HL-60/S4 treated with retinoic acid at 250 ng/mL for 4 days and 3 days (cell line): ENCODE data around the gene NCS1.

ENCODE experiments used
- in situ Hi-C: fragments of 300-500 bp; cut with MboI; formaldehyde crosslinking; loops from 2 replicates; pipeline ENCODE4 v1.7.0; 2022; ENCODE audit warnings: low sequenced_read_pairs

NCS1 gene

DNA sequence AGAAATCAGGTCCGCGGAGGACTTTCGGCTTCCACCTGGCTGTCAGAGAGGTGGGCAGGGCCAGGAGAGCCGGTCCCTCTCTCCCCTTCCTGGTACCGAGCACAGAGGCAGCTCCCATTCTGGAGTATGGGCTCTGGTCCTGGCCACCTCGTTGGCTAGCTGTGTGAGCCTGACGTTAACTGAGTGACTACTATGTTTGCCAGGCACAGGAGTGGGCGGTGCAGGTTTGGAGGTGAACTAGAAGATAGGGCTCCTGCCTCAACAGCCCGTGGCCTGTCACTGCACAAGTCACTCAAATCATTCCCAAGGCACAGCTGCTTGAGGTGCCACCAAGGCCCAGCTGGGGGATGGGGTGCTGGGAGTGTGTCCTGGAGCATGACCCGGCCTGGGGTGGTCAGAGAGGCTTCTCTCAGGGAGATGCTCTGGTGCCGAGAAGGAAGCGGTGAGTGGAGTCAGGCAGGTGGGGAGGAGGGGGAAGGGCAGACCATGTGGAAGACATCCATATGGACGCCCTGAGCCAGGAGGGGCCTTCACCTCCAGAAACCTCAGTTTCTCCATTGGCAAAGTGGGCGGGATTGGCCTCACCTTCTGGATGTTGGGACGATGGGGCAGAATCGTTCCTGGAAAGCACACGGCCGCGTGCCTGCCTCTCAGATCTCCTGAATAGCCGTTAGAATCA is 39.5 kb downstream of the NCS1 start:
- in situ Hi-C loops: no loop called here

DNA sequence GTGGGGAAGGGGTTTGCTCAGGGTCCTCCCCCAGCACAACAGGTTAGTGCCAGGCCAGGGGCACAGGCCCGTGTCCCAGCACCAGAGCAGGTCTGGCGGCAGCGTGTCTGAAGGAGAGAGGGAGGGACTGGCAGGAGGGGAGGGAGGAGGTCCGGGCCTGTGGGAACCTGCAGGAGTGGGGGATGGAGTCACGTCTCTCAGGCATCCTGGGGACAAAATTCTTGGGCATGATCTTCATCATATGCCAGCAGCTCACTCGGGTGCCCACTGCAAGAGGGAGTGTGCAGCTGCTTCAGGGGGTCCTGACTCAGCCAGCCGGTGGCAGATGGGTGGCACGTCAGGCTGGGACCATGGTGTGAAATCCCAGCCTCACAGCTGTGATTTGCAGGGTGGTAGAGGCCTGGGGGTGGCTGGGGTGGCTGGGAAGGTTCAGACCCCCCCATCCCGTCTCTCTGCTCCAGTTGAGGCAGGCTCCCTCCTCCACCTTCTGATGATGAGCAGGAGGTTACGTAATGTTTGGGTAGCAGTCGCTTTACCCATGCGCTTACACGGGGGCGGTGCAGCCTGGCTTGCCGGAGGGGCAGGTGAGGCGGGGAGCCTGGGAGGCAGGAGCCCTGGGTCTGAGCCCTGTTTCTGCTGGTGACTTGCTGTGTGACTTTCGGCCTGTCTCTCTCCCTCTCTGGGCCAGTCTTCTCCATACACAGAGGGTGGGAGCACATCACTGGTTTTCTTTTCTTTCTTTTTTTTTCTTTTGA is 40.5 kb downstream of the NCS1 start:
- in situ Hi-C loops: no loop called here

DNA sequence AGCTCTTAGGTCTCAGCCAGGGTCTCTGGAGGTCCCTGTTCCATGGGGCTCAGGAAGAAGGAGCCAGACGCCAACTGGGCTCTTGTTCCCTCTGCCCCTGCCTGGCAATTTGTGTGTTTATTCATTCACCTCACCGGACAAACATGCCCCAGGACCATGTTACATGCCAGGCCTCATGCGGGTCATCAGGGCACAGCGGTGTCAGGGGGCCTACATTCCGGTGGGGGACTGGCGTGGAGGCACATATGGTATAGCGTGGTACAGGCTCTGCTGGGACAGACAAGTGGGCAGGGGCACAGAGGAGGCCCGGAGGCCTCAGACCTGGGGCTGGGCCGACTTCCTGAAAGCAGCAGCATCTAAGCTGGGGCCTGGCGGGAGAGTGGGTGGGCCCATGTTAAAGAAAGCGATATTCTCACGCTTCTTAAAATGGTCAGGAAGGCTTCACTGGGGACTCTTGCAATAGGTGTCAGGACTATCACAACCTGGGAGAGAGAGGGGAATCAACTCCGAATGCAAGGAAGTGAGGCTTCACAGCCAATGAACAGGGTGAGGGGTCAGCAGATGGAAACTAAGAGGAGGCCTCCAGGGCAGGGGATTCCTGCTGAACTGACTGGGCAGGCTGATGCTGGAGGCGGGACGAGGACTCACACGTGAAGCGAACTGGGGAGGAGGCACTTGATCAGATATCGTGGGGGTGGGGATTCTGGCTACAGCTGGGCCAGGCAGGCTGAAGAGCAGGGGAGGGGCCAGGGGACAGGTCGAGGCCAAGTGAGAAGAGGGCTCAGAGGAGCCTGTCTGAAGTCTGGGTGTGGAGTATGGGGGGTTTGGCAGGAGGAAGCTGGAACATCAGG is 41.9 kb downstream of the NCS1 start:
- in situ Hi-C loops: no loop called here

DNA sequence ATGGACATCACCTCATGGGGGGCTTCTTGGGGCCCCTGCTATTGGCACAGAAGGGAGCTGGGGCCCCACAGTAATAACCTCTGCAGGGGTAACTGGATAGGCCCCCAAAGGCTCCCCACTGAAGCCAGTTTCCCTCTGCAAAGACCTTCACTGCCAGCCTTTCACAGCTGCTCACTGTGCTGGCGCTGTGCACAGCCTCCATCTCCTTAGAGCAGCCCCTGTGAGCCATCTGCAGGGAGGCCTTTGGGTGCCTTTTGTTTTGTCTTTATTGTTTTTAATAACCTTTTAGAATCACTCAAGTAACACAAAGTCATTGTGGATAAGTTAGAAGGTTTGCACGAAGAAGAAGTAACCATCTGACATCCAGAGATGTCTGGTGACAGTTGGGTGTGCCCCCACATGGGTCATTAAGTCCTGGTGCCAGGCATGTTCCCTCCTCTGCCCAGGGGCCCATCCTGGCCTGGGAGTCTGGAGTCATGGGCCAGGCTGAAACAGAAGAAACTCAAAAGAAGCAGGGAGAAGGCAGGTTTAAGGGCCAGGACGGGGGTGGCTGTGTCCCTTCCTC is 42.7 kb downstream of the NCS1 start:
- in situ Hi-C loops: no loop called here

DNA sequence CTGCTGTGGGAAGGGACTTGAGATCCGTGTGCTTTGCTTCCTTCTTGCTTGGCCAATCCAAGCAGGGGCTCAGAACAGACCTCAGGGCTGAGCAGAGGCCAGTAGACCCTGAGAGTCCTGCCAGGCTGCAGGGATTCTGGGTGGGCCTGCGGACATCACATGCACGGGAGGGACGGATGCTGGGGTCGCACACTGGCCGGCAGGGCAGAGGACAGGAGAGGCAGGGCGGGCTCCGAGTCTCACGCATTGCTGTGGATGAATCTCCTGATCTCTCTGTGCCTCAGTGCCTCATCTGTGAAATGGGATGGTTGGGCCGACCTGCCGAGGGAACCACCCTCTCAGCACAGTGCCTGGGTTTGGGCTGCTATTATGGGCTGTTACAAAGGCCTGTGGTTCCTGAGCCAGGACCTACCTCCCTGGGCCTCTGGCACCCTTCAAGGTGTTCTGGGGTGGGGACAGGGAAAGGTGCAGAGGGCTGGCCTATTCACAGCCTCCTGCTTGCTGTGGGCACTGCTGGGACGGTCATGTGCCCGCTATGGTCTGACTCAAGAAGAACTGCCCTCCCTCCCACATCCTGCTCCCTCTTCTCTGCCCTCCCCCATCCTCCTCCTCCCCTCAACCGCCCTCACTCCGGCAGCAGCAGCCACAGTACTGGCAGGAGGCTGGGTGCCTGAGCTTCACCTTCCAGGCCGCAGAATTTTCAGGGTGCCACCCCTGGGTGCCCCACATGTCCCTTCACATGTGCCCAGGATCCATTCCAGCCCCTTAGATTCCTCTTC is 43.3 kb downstream of the NCS1 start:
- in situ Hi-C loops: no loop called here

DNA sequence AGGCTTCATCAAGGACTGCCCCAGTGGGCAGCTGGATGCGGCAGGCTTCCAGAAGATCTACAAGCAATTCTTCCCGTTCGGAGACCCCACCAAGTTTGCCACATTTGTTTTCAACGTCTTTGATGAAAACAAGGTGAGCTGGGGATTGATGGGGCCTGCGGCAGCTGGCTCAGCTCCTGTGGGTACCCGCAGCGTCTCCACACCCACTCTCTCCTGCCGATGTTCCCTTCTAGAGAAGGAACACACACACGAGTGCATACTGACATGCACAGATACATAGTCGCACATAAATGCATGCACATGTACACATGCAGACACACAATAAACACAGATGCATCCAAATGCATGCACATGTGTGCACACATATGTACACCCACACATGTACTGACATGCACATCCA is 45.6 kb downstream of the NCS1 start:
- in situ Hi-C loops: no loop called here

DNA sequence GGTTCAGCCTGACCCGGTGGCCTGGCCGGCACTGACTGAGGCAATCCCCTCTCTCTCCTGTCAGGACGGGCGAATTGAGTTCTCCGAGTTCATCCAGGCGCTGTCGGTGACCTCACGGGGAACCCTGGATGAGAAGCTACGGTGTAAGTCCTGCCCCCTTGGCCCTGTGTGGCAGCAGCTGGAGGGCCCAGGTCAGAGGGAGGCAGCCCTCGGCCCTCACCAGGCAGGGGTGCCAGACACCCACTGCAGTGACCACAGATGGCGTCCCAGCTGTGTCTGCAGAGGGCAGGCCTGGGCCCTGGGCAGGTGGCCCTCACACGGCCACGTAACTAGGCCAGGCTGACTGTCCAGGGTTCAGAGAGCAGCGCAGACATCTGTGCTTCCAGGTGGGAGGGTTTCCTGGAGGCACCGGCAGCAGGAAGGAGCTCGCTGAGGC is 47.5 kb downstream of the NCS1 start:
- in situ Hi-C loops: loop anchor here (10.0 kb wide), 1 partner anchor 105 kb away; no protein-coding TSS in a partner anchor

DNA sequence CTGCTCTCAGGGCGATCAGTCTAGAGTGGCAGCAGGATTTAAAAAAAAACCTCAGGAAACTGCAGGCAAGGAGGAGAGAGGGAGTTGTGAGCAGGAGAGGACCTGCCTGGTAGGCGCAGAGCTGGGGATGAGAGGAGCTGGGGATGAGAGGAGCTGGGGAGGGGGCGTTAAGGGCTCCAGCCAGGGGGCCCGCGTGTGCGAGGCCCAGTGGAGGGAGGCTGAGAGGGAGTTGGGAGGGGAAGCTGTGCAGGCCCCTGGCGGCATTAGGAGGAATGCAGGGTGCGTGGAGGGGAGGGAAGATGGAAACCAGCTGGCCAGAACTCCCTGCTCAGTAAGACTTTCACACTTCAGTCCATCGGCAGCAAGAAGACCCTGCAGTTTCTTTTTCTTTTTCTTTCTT is 48.1 kb downstream of the NCS1 start:
- in situ Hi-C loops: loop anchor here (10.0 kb wide), 1 partner anchor 106 kb away; no protein-coding TSS in a partner anchor

DNA sequence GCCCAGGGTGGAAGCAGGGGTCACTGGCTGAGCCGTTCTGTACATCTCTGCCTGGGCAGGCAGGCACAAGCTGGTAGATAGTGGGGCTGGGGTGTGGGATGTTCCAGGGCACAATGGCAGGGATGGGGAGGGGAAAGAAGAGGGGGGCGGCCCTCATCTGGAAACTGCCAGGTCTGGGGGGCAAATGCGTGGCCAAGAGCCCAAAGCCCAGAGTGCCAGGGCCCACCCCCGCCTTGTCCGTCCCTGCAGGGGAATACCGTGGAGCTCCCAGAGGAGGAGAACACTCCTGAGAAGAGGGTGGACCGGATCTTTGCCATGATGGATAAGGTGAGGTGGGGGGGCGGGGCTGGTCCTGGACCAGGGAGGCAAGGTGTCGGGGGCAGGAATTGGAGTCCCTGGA is 50.6 kb downstream of the NCS1 start:
- in situ Hi-C loops: loop anchor here (10.0 kb wide), 1 partner anchor 108 kb away; no protein-coding TSS in a partner anchor

DNA sequence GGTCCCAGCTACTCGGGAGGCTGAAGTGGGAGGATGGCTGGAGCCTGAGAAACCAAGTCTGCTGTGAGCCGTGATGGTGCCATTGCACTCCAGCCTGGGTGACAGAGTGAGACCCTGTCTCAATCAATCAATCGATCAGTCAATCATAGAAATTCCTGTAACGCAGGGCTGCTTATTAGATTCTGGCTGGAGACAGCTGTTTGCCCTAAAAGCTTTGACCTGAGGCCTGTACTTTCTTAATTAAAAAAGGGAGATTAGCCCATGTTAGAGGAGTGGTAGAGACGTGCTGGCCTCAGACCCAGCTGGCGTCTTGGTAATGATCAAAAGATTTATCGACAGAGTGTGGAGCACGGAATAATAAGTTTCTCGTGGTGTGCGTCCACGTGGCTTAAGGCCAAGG is 52.9 kb downstream of the NCS1 start:
- in situ Hi-C loops: loop anchor here (10.0 to 25.0 kb wide), 2 partner anchors 110 to 363 kb away; no protein-coding TSS in a partner anchor

DNA sequence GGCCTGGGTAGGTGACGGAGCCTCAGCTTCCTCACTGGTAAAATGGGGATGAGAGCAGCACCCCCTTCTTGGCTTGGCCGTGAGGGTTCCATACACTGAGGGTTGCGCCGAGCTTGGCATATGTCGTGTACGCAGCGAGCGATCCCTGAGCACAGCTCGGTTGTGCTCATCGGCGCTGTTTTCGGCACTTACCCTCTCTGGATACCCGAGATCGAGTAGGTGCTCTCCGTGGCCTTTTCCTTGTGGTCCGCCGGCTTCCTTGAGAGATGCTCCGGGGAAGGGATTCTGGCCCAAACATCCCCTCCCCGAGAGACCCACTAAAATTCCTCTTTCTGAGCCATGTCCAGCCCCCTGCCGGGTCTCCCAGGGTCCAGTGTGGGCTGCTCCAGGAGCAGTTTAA is 53.4 kb downstream of the NCS1 start:
- in situ Hi-C loops: loop anchor here (10.0 to 25.0 kb wide), 2 partner anchors 111 to 363 kb away; no protein-coding TSS in a partner anchor

DNA sequence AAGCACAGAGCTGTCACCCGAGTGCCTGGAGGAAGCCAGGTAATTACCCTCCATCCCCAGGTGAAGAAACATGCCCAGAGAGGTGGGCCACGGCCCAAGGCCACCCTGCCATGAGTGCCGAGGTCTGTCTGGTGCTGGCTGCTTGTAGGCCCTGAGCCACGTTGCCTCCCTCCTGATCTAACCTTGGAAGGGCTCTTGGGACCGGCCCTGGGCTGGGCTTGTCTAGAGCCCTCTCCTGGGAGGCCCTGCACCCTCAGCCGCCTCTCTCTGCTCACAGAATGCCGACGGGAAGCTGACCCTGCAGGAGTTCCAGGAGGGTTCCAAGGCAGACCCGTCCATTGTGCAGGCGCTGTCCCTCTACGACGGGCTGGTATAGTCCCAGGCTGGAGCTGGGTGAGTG is 53.9 kb downstream of the NCS1 start:
- in situ Hi-C loops: loop anchor here (10.0 to 25.0 kb wide), 2 partner anchors 111 to 364 kb away; no protein-coding TSS in a partner anchor

DNA sequence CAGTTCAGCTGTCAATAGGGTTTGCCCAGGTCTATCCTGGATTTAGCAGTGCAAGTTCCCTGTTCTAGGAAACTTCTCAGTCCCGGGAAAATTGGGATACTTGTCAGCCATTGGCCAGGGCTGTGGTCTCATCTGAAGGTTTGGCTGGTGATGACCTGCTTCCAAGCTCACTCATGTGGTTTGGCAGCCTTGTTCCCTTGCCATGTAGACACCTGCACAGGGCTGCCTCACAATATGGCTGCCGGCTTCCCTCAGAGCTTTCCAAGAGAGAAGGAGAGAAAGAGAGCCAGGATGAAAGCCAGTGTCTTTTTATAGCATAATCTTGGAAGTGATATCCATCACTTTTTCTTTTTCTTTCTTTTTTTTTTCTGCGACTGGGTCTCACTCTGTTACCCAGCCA is 55.6 kb downstream of the NCS1 start:
- in situ Hi-C loops: loop anchor here (10.0 to 25.0 kb wide), 2 partner anchors 113 to 366 kb away; no protein-coding TSS in a partner anchor

DNA sequence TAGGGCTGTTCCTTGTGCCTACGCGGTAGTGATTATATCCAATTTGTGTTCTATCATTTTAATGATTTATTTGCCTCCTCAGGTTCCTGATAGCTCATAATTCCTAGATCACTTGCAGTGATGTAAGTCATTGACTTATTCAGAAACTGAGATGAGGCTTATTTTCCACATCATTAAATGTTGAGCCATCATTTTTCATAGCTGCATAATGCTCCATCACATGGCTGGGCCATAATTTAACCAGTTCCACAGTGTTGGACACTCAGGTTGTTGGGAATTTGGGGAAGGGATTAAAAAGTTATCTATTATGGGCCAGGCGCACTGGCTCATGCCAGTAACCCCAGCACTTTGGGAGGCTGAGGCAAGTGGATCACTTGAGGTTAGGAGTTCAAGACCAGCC is 57.6 kb downstream of the NCS1 start:
- in situ Hi-C loops: loop anchor here (10.0 to 25.0 kb wide), 2 partner anchors 115 to 367 kb away; no protein-coding TSS in a partner anchor

DNA sequence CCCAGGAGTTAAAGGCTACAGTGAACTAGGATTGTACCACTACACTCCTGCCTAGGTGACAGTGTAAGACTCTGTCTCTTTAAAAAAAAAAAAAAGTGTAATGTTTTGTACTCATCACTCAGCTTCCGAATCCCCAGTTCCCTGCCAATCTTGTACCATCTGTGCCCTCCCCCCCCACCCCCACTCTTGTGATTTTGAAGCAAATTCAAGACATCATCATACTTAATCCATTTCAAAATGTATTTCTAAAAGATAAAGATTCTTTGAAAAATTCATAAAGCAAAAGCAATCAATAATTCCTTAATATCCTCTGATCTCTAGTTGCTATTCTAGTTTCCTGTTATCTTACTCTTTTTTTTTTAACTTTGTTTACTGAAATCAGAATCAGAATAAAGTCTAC is 58.4 kb downstream of the NCS1 start:
- in situ Hi-C loops: loop anchor here (25.0 kb wide), 1 partner anchor 368 kb away; no protein-coding TSS in a partner anchor

DNA sequence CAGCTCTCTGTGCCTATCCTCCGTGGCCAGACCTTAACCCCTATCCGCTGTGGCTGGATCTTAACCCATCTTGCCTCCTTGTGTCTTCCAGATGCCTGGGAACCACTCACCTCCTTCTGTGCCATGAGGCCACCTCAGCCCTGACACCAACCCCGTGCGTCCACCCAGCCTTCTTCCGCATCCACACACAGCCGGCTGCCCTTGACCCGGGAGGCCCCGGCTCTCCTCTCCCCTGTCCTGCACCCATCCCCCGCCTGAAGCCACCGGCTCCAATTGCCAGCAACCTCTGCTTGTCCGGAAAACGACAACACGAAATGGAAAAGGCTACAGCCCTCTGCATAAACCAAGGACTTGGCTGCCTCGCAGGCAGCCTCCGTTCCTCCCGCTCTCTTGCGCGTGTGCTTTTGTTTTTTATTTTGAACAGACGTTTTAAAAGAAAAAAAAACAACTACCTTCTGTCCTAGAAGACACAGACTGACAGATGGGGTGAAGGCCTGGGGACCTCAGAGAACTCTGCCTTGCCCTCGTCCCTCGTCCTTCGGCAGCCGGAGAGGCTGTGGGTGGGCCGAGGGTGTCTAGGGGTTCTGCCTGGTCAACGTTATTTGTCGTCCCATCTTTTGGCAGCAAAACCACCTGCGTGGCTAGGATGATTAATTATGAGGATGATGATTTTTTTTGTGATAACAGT is 60.8 kb downstream of the NCS1 start:
- in situ Hi-C loops: loop anchor here (25.0 kb wide), 1 partner anchor 371 kb away; no protein-coding TSS in a partner anchor

DNA sequence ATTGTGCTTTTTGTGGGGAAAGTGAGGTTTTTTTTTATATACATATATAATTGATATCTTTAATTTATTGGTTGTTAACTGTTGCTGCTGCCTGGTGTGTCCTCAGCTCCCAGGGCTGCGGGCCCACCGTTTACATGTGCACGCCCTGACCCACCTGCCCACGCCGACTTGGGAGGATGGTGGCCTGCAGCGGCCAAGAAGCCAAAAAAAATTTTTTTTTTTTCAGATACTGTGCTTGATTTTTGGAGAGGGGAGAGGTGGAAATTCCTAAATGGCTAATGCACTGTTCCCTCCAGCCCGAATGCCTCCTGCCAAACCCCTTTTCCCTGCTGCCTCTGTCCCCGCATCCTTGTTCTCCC is 61.4 kb downstream of the NCS1 start:
- in situ Hi-C loops: loop anchor here (25.0 kb wide), 1 partner anchor 371 kb away; no protein-coding TSS in a partner anchor

DNA sequence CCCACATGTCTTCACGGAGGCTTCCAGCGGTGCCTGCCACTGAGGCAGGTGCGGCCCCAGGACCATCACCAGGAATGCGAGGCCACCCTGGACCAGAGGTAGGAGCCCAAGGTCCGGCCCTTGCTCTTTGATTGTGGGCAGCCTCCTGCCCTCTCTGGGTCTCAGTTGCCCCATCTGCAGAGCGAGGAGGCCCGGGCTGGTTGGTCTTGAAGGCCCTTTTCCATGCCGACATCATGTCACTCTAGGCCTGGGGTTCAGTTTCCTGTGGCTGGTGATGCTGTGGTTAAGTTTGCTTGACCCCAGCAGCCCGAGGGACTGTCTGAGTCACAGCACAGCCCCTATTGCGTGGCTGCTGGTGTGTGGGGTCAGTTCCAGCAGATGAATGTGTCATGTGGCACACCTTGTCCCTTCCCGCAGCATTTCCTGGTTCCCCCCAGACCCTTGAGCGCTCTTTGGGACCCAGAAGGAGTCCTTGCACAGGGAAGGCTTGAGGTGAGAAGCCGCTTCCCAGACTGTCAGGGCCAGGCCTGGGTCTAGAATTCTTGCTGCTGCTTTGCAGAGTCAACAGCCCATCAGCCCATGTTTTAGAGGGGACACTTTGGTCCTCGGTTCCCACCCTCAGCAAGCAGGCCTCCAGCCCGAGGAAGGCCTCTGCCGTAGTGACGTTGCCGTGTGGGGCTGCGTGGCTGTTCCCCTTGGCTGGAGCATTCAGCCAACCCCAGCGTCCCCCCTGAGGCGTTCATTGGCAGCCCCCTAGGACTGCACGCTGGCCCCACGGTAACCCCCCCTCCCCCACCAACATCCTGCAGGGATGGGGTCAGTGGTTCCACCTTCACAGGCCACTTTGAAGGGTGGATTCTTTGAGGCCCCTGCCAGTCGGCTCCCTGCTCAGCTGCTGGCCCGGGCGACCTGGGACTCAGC is 62.4 kb downstream of the NCS1 start:
- in situ Hi-C loops: loop anchor here (25.0 kb wide), 1 partner anchor 372 kb away; no protein-coding TSS in a partner anchor
